ACC112 (cell line): ENCODE data around the gene TRNAU1AP.
A peak's percentile ranks its signal among the peaks of the same experiment; 100 is the strongest.
"Not testable (repeated sequence)": the region's sequence is repeated elsewhere in the genome, so short reads cannot be mapped to it uniquely, and the experiment has no call there.

Experiments
- H2AFZ ChIP-seq: fragments of 200-600 bp; sonication (generic); one replicate; pipeline ENCODE4 v1.6.0; 2017; ENCODE audit warnings: antibody characterized with exemption, low read length; ENCODE audit not compliant: unreplicated experiment
- H3K27ac ChIP-seq: fragments of 200-600 bp; sonication (generic); 2 replicates; pipeline ENCODE4 v1.5.1; 2014; ENCODE audit warnings: low read depth, mild to moderate bottlenecking, antibody characterized with exemption, low read length, moderate library complexity
- H3K27me3 ChIP-seq: fragments of 200-600 bp; sonication (generic); 2 replicates; pipeline ENCODE4 v1.6.1; 2014; ENCODE audit warnings: mild to moderate bottlenecking, antibody characterized with exemption, low read length, moderate library complexity, mixed read lengths; ENCODE audit not compliant: insufficient read depth
- H3K36me3 ChIP-seq: fragments of 200-600 bp; sonication (generic); 2 replicates; pipeline ENCODE4 v1.6.1; 2016; ENCODE audit warnings: mild to moderate bottlenecking, antibody characterized with exemption, low read length, moderate library complexity, mixed read lengths; ENCODE audit not compliant: insufficient read depth
- H3K4me1 ChIP-seq: fragments of 200-600 bp; sonication (generic); one replicate; pipeline ENCODE4 v1.6.1; 2016; ENCODE audit warnings: low read length, mixed read lengths; ENCODE audit not compliant: insufficient read depth, unreplicated experiment, control insufficient read depth
- H3K4me3 ChIP-seq: fragments of 200-600 bp; sonication (generic); 2 replicates; pipeline ENCODE4 v1.5.1; 2014; ENCODE audit warnings: mild to moderate bottlenecking, low read depth, low read length
- H3K79me2 ChIP-seq: fragments of 200-600 bp; sonication (generic); one replicate; pipeline ENCODE4 v1.6.0; 2016; ENCODE audit warnings: low read length; ENCODE audit not compliant: control insufficient read depth, unreplicated experiment, insufficient read depth

Gene TRNAU1AP

DNA sequence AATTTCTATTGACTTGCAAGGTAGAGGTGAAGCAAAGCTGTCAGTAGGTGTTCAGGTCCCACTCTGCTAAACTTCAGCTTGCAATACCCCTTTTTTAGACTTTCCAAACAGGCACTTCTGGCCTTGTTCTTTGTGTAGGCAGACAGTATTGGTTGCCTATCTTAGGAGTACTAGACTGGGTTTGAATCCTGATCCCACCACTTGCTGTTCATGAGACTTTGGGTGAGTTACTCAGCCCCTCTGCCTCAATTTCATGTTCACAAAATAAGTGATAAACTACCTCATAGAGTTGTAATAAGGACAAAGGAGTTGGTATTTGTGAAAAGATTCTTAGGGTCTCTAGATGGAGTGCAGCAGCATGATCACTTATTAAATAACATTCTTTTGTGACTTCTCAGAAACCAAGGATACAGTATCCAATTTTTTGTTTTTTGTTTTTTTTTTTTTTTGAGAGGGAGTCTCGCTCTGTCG is 41.9 kb upstream of the TRNAU1AP start:
- no peak overlapping the region for H3K4me3 ChIP-seq
- H3K79me2 ChIP-seq, result peaks cover 46% of the 10 kb centered on the region
- peak overlapping the region; percentile 96 for H3K27ac ChIP-seq
- peaks cover 49% of the 10 kb centered on the region for H3K36me3 ChIP-seq
- H2AFZ ChIP-seq, result no peak overlapping the region
- H3K4me1 ChIP-seq, result peaks cover 32% of the 10 kb centered on the region
- H3K27me3 ChIP-seq, result no peaks in the 10 kb centered on the region

DNA sequence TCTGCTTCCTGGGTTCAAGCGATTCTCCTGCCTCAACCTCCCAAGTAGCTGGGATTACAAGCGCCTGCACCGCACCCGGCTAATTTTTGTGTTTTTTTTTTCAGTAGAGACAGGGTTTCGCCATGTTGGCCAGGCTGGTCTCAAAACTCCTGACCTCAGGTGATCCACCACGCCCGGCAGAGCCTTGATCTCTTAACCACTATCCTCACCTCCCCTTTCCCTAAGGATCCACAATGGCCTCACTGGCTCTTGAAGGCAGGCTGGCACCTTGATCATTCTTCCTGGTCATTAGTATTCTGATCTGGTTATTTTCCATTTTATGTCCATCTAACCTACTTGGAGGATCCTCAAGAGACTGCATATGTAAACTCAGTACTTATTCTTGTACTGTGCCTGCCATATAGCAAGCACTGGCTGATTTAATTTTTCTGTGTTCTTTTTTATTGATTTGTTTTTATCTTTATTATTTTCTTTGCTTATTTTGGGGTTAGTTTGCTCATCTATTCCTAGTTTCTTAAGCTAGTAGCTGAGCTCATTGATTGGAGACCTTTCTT is 40.8 kb upstream of the TRNAU1AP start:
- no peaks in the 10 kb centered on the region for H3K27me3 ChIP-seq
- no peak overlapping the region for H3K4me3 ChIP-seq
- peaks cover 32% of the 10 kb centered on the region for H3K4me1 ChIP-seq
- H3K36me3 ChIP-seq, result peaks cover 38% of the 10 kb centered on the region
- no peak overlapping the region for H2AFZ ChIP-seq
- H3K27ac ChIP-seq, result peak overlapping the region; percentile 28
- H3K79me2 ChIP-seq, result peaks cover 35% of the 10 kb centered on the region

DNA sequence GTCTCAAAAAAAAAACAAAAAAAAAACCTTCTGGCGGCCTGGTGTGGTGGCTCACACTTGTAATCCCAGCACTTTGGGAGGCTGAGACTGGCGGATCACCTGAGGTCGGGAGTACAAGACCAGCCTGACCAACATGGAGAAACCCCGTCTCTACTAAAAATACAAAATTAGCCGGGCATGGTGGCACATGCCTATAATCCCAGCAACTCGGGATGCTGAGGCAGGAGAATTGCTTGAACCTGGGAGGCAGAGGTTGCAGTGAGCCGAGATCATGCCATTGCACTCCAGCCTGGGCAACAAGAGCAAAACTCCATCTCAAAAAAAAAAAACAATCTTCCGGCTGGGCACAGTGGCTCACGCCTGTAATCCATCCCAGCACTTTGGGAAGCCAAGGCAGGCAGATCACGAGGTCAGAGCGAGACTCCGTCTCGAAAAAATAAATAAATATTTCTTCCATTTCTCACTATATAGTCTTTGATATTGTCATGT is 38.4 kb upstream of the TRNAU1AP start:
- not testable (repeated sequence) for H3K27ac ChIP-seq

DNA sequence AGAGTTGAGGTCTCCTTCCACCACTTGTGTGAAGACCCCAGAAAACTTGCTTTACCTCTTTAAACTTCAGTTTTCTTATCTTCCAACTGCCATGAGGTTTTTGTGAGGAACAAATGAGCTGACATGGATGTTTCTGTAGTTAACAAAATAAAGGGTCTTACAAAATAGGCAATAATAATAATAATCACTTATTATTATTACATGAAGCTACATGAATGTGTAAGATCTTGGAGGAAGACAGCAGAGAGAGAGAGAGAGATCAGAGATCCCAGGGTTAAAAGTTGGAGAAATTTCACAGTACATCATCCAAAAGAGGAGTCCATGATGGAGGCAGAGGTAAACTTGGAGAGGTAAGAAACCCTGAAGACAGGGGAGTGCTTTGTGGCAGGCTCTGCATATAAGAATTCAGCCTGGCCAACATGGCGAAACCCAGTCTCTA is 36.3 kb upstream of the TRNAU1AP start:
- H3K4me3 ChIP-seq, result no peak overlapping the region
- H3K27ac ChIP-seq, result peak overlapping the region; percentile 59
- H3K36me3 ChIP-seq, result no peaks in the 10 kb centered on the region
- peaks cover 24% of the 10 kb centered on the region for H3K79me2 ChIP-seq
- no peaks in the 10 kb centered on the region for H3K27me3 ChIP-seq
- no peak overlapping the region for H2AFZ ChIP-seq
- peaks cover 11% of the 10 kb centered on the region for H3K4me1 ChIP-seq

More for the DNA sequence above, 38.4 kb upstream of the TRNAU1AP start:
- Histone ChIP-seq H3K79me2 (peaks cover 23% of the 10 kb centered on the region), H3K4me1 (peaks cover 26% of the 10 kb centered on the region), H3K36me3 (peaks cover 15% of the 10 kb centered on the region)
- H3K27me3 ChIP-seq, H3K4me3 ChIP-seq, H2AFZ ChIP-seq: not testable (repeated sequence)

DNA sequence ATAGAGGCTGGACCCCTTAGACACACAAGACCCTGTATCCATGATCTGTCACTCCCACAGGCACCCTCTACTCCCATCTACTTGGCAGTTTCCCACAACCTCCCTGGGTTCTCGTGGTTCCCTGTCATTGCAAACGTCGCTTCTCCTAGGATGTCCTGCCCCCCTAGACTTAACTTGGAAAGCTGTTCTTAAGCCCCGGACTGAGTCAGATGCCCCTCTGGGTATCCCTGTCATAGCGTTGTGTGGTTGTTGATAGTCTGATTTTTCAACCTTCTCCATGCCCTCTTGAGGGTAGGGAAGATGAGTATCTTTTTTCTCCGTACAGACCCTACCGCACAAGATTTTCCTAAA is 35.3 kb upstream of the TRNAU1AP start:
- no peak overlapping the region for H2AFZ ChIP-seq
- H3K79me2 ChIP-seq, result peaks cover 32% of the 10 kb centered on the region
- H3K36me3 ChIP-seq, result no peaks in the 10 kb centered on the region
- no peaks in the 10 kb centered on the region for H3K27me3 ChIP-seq
- peaks cover 11% of the 10 kb centered on the region for H3K4me1 ChIP-seq
- H3K4me3 ChIP-seq, result peak overlapping the region; percentile 95
- H3K27ac ChIP-seq, result peak overlapping the region; percentile 59

DNA sequence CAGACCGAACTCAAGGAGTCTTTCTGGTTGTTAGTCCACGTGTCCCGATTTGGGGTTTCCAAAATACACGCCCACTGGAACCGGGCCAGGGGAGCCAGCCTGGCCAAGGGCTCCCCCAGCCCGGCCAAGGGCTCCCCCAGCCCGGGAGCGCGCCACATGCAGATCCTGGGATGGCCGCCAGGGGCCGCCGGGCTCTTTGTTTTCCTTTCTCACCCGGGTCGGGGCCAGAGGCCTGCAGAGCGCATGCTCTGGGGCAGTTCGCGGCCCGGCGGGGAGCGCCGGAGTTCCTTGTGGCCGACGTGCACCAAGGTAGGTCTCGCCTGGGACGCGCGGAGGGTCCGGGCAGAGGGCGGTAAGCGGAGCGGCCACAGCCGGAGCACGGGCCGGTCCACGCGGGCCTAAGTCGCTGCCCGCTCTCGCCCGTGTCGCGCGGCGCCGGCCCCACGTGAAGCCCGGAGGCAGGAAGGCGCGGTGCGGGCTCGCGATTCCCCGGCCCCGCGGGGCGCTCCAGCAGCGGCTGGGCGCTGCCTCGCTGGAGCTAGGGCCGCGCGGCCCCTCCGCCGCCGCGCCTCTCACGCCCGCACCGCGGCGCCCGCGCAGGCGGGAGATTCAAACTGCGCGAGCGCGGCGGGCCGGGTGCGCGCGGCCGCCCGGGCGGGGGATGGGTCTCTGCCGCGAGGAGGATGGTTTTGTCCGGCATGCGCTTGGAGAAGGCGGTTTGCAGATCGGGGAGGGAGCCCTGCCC is 34.7 kb upstream of the TRNAU1AP start:
- H3K79me2 ChIP-seq, result peaks cover 33% of the 10 kb centered on the region

DNA sequence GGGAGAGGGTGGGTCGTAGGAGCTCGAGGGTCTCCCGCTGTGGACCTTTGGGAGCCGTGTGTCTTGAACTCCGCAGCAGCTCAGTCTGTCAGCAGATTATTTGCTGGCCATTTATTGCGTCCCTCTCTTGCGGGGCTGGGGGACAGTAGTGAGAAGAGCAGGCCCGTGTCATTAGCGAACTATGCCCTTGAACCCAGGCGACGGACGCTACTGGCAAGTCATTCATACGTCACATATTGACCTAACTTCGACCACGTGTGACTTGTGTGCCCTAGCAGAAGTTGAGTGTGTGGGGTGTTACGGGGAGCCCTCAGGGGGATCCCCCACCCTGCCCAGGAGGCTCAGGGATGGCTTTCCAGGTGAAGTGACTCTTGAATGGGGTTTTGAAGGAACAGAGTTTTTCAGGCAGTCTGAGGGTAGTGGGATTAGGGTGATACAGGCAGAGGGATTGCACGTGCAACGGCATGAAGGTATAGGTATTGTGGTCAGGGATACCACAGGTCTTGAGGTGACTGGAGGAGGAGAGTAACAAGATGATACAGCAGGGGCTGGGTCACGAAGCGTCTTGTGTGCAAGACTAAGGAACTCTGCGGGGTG is 34.0 kb upstream of the TRNAU1AP start:
- no peaks in the 10 kb centered on the region for H3K27me3 ChIP-seq
- peaks cover 39% of the 10 kb centered on the region for H3K79me2 ChIP-seq
- H3K4me3 ChIP-seq, result peak overlapping the region; percentile 95
- H2AFZ ChIP-seq, result peak overlapping the region; percentile 94
- peak overlapping the region; percentile 62; the same call in 1 of the 2 replicates for H3K27ac ChIP-seq
- H3K4me1 ChIP-seq, result peaks cover 11% of the 10 kb centered on the region
- no peaks in the 10 kb centered on the region for H3K36me3 ChIP-seq

More for the DNA sequence above, 34.7 kb upstream of the TRNAU1AP start:
- no peaks in the 10 kb centered on the region for H3K27me3 ChIP-seq
- peak overlapping the region; percentile 62 for H3K27ac ChIP-seq
- H3K4me3 ChIP-seq, result peak overlapping the region; percentile 95
- peak overlapping the region; percentile 94 for H2AFZ ChIP-seq
- H3K36me3 ChIP-seq, result no peaks in the 10 kb centered on the region
- H3K4me1 ChIP-seq, result peaks cover 11% of the 10 kb centered on the region

DNA sequence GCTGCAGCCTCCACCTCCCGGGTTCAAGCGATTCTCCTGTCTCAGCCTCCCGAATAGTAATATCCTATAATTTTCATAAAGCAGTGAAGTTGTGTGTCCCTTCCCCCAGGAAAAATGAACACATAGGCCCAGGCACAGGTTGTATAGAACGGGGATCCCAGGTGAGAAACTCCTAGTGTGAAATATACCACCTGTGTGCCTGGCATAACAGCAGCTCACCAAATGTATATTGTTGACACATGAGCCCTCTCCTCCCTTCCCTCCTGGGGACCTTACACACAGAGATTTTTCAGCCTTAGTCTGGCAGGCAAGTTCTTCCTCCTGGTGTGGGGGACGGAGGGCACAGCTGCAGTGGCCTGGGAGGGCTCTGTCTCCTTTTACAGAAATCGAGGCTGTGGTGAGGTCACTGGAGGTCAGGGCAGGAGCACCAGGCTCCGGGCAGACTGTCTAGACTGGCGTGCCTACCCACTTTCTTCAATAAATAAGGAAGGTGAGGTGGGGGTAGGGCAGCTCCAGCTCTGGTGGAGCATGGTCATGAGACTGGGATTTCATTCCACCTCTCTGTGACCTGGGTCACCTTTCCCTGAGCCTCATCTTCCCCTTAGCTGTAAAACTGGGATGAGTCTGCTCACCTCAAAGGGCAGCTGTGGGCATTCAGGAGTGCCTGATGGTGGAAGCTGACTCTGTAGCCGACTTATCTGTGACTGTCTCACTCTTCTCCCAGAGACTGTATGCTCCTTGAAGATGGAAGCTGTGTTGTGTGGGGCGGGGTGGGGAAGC is 32.7 kb upstream of the TRNAU1AP start:
- no peak overlapping the region for H3K27ac ChIP-seq
- H3K4me1 ChIP-seq, result peaks cover 11% of the 10 kb centered on the region
- no peak overlapping the region for H3K4me3 ChIP-seq
- H3K79me2 ChIP-seq, result peaks cover 44% of the 10 kb centered on the region
- H3K27me3 ChIP-seq, result no peaks in the 10 kb centered on the region
- no peak overlapping the region for H2AFZ ChIP-seq
- H3K36me3 ChIP-seq, result no peaks in the 10 kb centered on the region

DNA sequence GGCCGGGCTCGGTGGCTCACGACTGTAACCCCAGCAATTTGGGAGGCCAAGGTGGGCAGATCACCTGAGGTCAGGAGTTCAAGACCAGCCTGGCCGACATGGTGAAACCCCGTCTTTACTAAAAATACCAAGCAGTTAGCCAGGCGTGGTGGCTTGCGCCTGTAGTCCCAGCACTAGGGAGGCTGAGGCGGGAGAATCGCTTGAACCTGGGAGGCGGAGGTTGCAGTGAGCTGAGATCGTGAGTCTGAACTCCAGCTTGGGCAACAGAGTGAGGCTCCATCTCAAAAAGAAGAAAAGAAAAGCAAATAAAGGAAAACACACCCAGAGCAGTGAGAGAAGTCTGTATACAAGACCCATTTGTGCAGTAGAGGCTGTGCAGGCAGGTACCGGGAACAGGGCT is 32.1 kb upstream of the TRNAU1AP start:
- H3K4me3 ChIP-seq, H3K27ac ChIP-seq, H3K27me3 ChIP-seq, H3K36me3 ChIP-seq, H2AFZ ChIP-seq: not testable (repeated sequence)
- H3K4me1 ChIP-seq, result peaks cover 11% of the 10 kb centered on the region
- H3K79me2 ChIP-seq, result peaks cover 50% of the 10 kb centered on the region

DNA sequence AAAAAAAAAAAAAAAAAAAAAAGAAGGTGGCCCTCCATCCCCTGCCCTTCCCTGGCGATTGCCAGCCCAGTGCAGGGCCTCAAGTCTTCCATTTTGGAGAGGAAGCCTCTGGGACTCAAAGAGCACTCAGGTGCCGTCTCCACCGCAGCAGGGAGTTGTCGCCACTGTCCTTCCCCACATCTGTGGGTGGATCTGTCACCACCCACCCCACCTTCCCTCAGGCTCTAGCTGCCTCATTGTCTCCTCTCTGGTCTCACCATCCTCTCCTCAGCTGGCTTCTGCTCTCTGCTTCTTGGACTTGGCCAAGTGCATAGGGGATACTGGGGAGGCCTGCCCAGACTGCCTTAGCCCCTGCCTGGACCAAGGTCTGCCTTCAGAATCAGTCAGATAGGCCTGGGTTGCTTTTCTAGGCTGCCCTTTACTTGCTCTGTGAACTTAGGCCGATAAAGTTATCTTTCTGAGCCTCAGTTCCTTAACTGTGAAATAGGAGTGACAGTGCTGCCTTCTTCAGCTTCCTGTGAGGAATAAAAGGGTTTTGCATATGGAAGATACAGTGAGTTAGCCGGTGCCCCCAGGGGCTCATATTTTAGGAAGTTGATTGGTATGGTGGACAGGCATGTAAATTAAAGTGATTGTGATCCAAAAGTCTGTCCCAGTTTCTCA is 31.3 kb upstream of the TRNAU1AP start:
- no peaks in the 10 kb centered on the region for H3K27me3 ChIP-seq
- no peak overlapping the region for H3K4me3 ChIP-seq
- H3K79me2 ChIP-seq, result peaks cover 57% of the 10 kb centered on the region
- no peak overlapping the region for H3K27ac ChIP-seq
- H3K36me3 ChIP-seq, result no peaks in the 10 kb centered on the region; the same call in 1 of the 2 replicates
- no peak overlapping the region for H2AFZ ChIP-seq
- H3K4me1 ChIP-seq, result peaks cover 11% of the 10 kb centered on the region
